ENCODE data around the gene USP17L19.
"Not testable (repeated sequence)": the region's sequence is repeated elsewhere in the genome, so short reads cannot be mapped to it uniquely, and the experiment has no call there.

USP17L19 gene, protein sequence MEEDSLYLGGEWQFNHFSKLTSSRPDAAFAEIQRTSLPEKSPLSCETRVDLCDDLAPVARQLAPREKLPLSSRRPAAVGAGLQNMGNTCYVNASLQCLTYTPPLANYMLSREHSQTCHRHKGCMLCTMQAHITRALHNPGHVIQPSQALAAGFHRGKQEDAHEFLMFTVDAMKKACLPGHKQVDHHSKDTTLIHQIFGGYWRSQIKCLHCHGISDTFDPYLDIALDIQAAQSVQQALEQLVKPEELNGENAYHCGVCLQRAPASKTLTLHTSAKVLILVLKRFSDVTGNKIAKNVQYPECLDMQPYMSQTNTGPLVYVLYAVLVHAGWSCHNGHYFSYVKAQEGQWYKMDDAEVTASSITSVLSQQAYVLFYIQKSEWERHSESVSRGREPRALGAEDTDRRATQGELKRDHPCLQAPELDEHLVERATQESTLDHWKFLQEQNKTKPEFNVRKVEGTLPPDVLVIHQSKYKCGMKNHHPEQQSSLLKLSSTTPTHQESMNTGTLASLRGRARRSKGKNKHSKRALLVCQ

GRCh38 chr4:9253078-9253477 lies at the start of gene USP17L19:
USP17L19 (plus strand) TSS chr4:9253378; CDS start chr4:9253378, 0 bp downstream.
- not testable (repeated sequence) for DNase-seq (ENCODE audit: low read depth in 2 of 2)

- not testable (repeated sequence) for DNase-seq (ENCODE audit: low read depth in 2 of 2)
These were observed 42.8 kb upstream of the USP17L19 start, which contains the start of gene USP17L10 for GRCh38 chr4:9210357-9210756. USP17L10 (plus strand) TSS chr4:9210657; CDS start chr4:9210657, 0 bp downstream.

GRCh38 chr4:9214701-9215100 lies 38.5 kb upstream of the USP17L19 start:
- not testable (repeated sequence) for DNase-seq (ENCODE audit: low read depth in 2 of 2)

GRCh38 chr4:9215105-9215504 lies 38.1 kb upstream of the USP17L19 start, which contains the start of gene USP17L11:
USP17L11 (plus strand) TSS chr4:9215405; CDS start chr4:9215405, 0 bp downstream.
- DNase-seq (ENCODE audit: low read depth in 2 of 2): not testable (repeated sequence)

DNA sequence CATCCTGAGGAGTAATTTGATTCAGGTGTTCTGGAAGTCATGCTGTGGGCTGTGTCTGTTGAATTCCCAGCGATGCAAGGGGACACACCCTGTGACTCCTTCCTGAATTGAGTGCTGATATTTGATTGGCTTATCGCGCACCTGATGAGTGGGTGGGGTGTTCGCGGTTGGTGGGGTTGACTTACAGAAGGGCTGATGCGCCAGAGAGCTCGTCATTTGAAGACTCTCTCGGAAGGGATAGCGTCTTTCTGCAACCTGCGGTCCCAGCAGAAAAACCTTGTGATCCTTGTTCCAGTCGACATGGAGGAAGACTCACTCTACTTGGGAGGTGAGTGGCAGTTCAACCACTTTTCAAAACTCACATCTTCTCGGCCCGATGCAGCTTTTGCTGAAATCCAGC lies 33.3 kb upstream of the USP17L19 start, which contains the start of gene USP17L12:
TSS of gene USP17L12 (plus strand) at position 301 of the 400 bp plus-strand sequence. CDS start at position 301, 0 bp downstream.
- DNase-seq (ENCODE audit: low read depth in 2 of 2): not testable (repeated sequence)

DNA sequence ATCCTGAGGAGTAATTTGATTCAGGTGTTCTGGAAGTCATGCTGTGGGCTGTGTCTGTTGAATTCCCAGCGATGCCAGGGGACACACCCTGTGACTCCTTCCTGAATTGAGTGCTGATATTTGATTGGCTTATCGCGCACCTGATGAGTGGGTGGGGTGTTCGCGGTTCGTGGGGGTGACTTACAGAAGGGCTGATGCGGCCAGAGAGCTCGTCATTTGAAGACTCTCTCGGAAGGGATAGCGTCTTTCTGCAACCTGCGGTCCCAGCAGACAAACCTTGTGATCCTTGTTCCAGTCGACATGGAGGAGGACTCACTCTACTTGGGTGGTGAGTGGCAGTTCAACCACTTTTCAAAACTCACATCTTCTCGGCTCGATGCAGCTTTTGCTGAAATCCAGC lies 28.6 kb upstream of the USP17L19 start, which contains the start of gene USP17L13:
TSS of gene USP17L13 (plus strand) at position 301 of the 400 bp plus-strand sequence. CDS start at position 301, 0 bp downstream.
- DNase-seq (ENCODE audit: low read depth in 2 of 2): not testable (repeated sequence)

DNA sequence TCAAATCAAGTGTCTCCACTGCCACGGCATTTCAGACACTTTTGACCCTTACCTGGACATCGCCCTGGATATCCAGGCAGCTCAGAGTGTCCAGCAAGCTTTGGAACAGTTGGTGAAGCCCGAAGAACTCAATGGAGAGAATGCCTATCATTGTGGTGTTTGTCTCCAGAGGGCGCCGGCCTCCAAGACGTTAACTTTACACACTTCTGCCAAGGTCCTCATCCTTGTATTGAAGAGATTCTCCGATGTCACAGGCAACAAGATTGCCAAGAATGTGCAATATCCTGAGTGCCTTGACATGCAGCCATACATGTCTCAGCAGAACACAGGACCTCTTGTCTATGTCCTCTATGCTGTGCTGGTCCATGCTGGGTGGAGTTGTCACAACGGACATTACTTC lies 22.9 kb upstream of the USP17L19 start:
- DNase-seq (ENCODE audit: low read depth in 2 of 2): not testable (repeated sequence)

DNA sequence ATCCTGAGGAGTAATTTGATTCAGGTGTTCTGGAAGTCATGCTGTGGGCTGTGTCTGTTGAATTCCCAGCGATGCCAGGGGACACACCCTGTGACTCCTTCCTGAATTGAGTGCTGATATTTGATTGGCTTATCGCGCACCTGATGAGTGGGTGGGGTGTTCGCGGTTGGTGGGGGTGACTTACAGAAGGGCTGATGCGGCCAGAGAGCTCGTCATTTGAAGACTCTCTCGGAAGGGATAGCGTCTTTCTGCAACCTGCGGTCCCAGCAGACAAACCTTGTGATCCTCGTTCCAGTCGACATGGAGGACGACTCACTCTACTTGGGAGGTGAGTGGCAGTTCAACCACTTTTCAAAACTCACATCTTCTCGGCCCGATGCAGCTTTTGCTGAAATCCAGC lies 19.1 kb upstream of the USP17L19 start, which contains the start of gene USP17L15:
TSS of gene USP17L15 (plus strand) at position 301 of the 400 bp plus-strand sequence. CDS start at position 301, 0 bp downstream.
- not testable (repeated sequence) for DNase-seq (ENCODE audit: low read depth in 2 of 2)

DNA sequence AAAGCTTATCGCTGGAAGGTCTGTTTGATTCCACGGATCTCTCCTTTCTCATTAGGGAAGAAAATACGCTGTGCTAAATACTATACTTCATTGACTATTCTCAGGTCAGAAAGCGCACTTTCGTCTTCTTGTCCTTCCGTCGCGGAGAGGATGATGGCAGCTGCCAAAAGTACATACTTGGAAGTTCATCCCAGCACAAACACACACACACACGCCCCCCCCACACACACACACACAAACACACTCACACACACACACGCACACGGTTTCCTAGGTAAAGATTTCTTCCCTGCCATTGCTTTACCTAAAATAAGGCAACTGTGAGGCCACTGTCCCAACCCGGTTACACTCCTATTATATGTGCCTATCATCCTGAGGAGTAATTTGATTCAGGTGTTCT lies 14.7 kb upstream of the USP17L19 start:
- DNase-seq (ENCODE audit: low read depth in 2 of 2): not testable (repeated sequence)

DNA sequence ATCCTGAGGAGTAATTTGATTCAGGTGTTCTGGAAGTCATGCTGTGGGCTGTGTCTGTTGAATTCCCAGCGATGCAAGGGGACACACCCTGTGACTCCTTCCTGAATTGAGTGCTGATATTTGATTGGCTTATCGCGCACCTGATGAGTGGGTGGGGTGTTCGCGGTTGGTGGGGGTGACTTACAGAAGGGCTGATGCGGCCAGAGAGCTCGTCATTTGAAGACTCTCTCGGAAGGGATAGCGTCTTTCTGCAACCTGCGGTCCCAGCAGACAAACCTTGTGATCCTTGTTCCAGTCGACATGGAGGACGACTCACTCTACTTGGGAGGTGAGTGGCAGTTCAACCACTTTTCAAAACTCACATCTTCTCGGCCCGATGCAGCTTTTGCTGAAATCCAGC lies 9.6 kb upstream of the USP17L19 start, which contains the start of gene USP17L17:
TSS of gene USP17L17 (plus strand) at position 301 of the 400 bp plus-strand sequence. CDS start at position 301, 0 bp downstream.
- not testable (repeated sequence) for DNase-seq (ENCODE audit: low read depth in 2 of 2)

DNA sequence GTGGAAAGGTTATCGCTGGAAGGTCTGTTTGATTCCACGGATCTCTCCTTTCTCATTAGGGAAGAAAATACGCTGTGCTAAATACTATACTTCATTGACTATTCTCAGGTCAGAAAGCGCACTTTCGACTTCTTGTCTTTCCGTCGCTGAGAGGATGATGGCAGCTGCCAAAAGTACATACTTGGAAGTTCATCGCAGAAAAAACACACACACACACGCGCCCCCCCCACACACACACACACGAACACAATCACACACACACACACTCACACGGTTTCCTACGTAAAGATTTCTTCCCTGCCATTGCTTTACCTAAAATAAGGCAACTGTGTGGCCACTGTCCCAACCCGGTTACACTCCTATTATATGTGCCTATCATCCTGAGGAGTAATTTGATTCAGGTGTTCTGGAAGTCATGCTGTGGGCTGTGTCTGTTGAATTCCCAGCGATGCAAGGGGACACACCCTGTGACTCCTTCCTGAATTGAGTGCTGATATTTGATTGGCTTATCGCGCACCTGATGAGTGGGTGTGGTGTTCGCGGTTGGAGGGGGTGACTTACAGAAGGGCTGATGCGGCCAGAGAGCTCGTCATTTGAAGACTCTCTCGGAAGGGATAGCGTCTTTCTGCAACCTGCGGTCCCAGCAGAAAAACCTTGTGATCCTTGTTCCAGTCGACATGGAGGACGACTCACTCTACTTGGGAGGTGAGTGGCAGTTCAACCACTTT lies 5.1 kb upstream of the USP17L19 start, which contains the start of gene USP17L18:
TSS of gene USP17L18 (plus strand) at position 678 of the 728 bp plus-strand sequence. CDS start at position 678, 0 bp downstream.
- peak in 1 of 2 experiments; percentile 0 for DNase-seq (ENCODE audit: low read depth in 2 of 2)

GRCh38 chr4:9257824-9258223 lies 4.6 kb downstream of the USP17L19 start, which contains the start of gene USP17L20:
USP17L20 (plus strand) TSS chr4:9258124; CDS start chr4:9258124, 0 bp downstream.
- not testable (repeated sequence) for DNase-seq (ENCODE audit: low read depth in 2 of 2)

DNA sequence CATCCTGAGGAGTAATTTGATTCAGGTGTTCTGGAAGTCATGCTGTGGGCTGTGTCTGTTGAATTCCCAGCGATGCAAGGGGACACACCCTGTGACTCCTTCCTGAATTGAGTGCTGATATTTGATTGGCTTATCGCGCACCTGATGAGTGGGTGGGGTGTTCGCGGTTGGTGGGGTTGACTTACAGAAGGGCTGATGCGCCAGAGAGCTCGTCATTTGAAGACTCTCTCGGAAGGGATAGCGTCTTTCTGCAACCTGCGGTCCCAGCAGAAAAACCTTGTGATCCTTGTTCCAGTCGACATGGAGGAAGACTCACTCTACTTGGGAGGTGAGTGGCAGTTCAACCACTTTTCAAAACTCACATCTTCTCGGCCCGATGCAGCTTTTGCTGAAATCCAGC lies 9.4 kb downstream of the USP17L19 start, which contains the start of gene USP17L21:
TSS of gene USP17L21 (plus strand) at position 301 of the 400 bp plus-strand sequence. CDS start at position 301, 0 bp downstream.
- not testable (repeated sequence) for DNase-seq (ENCODE audit: low read depth in 2 of 2)

- DNase-seq (ENCODE audit: low read depth in 2 of 2): not testable (repeated sequence)
These were observed 14.1 kb downstream of the USP17L19 start, which contains the start of gene USP17L22 for GRCh38 chr4:9267319-9267718. USP17L22 (plus strand) TSS chr4:9267619; CDS start chr4:9267619, 0 bp downstream.

GRCh38 chr4:9271719-9272118 lies 18.5 kb downstream of the USP17L19 start:
- DNase-seq (ENCODE audit: low read depth in 2 of 2): peak in 1 of 2 experiments; percentile 4

Measured in stimulated activated CD4-positive, alpha-beta T cell treated with anti-CD3 and anti-CD28 coated beads, Interleukin-12 subunit alpha, Interleukin-12 subunit beta, amount 100 ng/mL, for 24 hours (primary cell).